ENCODE data around the gene KCNG2. TPM values are rescaled to one million over a fixed set of nuclear protein-coding genes. Genes with fewer than 3 reads are reported as not detected.

KCNG2 gene
- total and polyA plus RNA-seq, 2 of the 8 experiments (the other 6 are each of a cell fraction or from before 2014, with no cell fraction given), result 0.19 to 0.74 TPM

DNA sequence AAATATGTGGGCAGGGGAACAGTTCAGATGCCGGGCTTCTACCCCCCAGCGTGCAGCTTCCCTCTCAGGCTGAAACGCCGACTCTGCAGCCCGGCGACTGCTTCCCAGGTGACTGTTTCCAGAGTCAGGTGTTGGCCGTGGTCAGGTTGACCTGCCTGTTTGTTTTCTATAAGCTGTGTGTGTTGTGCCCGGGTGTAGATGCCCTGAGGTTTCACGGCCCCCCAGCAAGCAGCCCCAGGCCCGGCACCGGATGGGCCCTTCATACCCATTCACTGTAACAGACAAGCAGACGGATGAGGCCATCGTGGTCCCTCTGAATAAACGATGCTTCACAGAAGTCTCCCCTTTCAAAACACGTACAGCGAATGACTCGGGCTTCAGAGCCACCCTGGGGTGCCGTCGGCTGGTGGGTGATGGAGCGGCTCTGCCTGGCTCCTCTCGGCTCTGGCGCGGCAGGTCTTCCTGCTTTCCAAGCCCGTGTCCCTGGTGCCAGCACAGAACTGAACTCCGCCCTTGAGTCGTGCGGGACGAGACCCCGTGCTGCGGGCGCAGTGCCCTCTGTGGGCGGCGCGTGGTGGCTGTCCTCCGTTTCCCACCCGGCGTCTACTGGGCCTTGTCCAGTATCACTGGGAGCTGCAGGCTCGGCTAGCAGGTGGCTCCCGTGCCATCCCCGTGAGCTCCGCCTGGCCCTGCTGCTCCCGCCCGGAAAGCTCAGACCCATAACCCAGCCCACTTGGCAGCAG, 15.0 kb upstream of the KCNG2 start:
- Histone ChIP-seq H3K18ac (ENCODE audit: extremely low read depth, low read length) (no peak overlapping the region), H3K14ac (ENCODE audit: insufficient read length) (no peak overlapping the region), H2AK5ac (ENCODE audit: low read depth, low read length) (no peak overlapping the region), H3K56ac (replicated peaks; ENCODE audit: insufficient read length, low read depth, low read length) (no peak overlapping the region), H3K27ac (ENCODE audit: low read depth, low read length) (no peak overlapping the region), H2BK5ac (ENCODE audit: low read depth, low read length) (no peak overlapping the region), H2BK15ac (ENCODE audit: low read length) (no peak overlapping the region), H4K91ac (replicated peaks; ENCODE audit: insufficient read length, low read length) (no peak overlapping the region), H4K5ac (ENCODE audit: insufficient read length, low read depth, low read length) (no peak overlapping the region), H2BK12ac (ENCODE audit: low read depth, low read length) (no peak overlapping the region), H3K23ac (ENCODE audit: insufficient read length) (no peak overlapping the region), H3K36me3 (ENCODE audit: control insufficient read depth in 2 of 4, insufficient read depth in 4 of 4, low read length in 3 of 4) (no peaks in the 10 kb centered on the region), H2AFZ (ENCODE audit: low read length) (no peak overlapping the region), H3K4me2 (ENCODE audit: insufficient read depth in 1 of 2, low read depth in 2 of 2, low read length in 2 of 2) (no peak overlapping the region), H2BK20ac (ENCODE audit: low read length) (no peak overlapping the region), H3K9me3 (ENCODE audit: insufficient read depth in 2 of 2, low read depth in 1 of 2, low read length in 1 of 2) (no peaks in the 10 kb centered on the region; a peak in 1 of 4 replicates), H4K8ac (ENCODE audit: extremely low read depth, insufficient read depth, low read length) (no peak overlapping the region), H3K4me3 (ENCODE audit: extremely low read depth in 1 of 4, insufficient read depth in 2 of 4, low read depth in 3 of 4, low read length in 4 of 4) (no peak overlapping the region), H3K27me3 (replicated peaks in 1 of 4; ENCODE audit: control insufficient read depth in 3 of 4, extremely low read depth in 1 of 4, insufficient read depth in 3 of 4, low read length in 3 of 4) (peaks cover 9 to 18% (median 16%) of the 10 kb centered on the region in 4 experiments), H3K79me2 (ENCODE audit: control insufficient read depth in 1 of 2, insufficient read depth in 2 of 2, low read length in 2 of 2) (no peaks in the 10 kb centered on the region), H3K79me1 (ENCODE audit: low read depth, low read length) (no peaks in the 10 kb centered on the region), H4K20me1 (replicated peaks in 1 of 2; ENCODE audit: control insufficient read depth in 1 of 2, insufficient read depth in 2 of 2, low read length in 2 of 2) (no peaks in the 10 kb centered on the region), H3K4ac (replicated peaks; ENCODE audit: insufficient read length, low read depth, low read length) (no peak overlapping the region), H3K9ac (replicated peaks in 1 of 4; ENCODE audit: extremely low read depth in 1 of 4, low read depth in 3 of 4, low read length in 3 of 4) (no peak overlapping the region), H2BK120ac (replicated peaks; ENCODE audit: low read depth, low read length) (no peak overlapping the region), H3K23me2 (ENCODE audit: low read depth, low read length) (no peaks in the 10 kb centered on the region), H3K4me1 (replicated peaks in 1 of 4; ENCODE audit: control insufficient read depth in 3 of 4, insufficient read depth in 4 of 4, low read length in 3 of 4) (no peaks in the 10 kb centered on the region)
- ChIA-PET CTCF (ENCODE audit: partially characterized antibody) (interaction anchor here (0.6 to 1.0 kb wide), 6 partner anchors 76 to 439 kb away, joined by 3 to 6 read pairs (median 3); no protein-coding TSS in a partner anchor), POLR2A (ENCODE audit: partially characterized antibody) (no interaction called here)
- TF ChIP-seq, protein P1, sequence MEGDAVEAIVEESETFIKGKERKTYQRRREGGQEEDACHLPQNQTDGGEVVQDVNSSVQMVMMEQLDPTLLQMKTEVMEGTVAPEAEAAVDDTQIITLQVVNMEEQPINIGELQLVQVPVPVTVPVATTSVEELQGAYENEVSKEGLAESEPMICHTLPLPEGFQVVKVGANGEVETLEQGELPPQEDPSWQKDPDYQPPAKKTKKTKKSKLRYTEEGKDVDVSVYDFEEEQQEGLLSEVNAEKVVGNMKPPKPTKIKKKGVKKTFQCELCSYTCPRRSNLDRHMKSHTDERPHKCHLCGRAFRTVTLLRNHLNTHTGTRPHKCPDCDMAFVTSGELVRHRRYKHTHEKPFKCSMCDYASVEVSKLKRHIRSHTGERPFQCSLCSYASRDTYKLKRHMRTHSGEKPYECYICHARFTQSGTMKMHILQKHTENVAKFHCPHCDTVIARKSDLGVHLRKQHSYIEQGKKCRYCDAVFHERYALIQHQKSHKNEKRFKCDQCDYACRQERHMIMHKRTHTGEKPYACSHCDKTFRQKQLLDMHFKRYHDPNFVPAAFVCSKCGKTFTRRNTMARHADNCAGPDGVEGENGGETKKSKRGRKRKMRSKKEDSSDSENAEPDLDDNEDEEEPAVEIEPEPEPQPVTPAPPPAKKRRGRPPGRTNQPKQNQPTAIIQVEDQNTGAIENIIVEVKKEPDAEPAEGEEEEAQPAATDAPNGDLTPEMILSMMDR (IDR thresholded peaks at IDR 0.05; ENCODE audit: control extremely low read depth in 1 of 3, insufficient read depth in 1 of 3, low read depth in 1 of 3, low read length in 3 of 3), result peak in 2 of 3 experiments; percentile 28 to 44; a peak in 2 of 4 replicates
- no peak for TF ChIP-seq CBX8 (IDR thresholded peaks at IDR 0.05; ENCODE audit: borderline replicate concordance, low read depth, low read length)
- TF ChIP-seq SP4 (IDR thresholded peaks at IDR 0.05; ENCODE audit: low read length), result no peak
- TF ChIP-seq TAF7 (optimal IDR thresholded peaks at IDR 0.05; ENCODE audit: borderline replicate concordance, low read depth, low read length), result no peak
- TF ChIP-seq NANOG (IDR thresholded peaks at IDR 0.05; ENCODE audit: insufficient read depth, low read depth, low read length, poor library complexity, severe bottlenecking), result no peak
- peak in 1 of 2 experiments; percentile 44; a peak in 2 of 4 replicates for TF ChIP-seq RAD21 (IDR thresholded peaks at IDR 0.05 in 1 of 2, conservative IDR thresholded peaks at IDR 0.05 in 1 of 2; ENCODE audit: low read depth in 2 of 2, low read length in 2 of 2)
- TF ChIP-seq JUND (IDR thresholded peaks at IDR 0.05; ENCODE audit: low read length), result no peak
- peak; percentile 63; the same call in 1 of the 2 replicates for TF ChIP-seq GABPA (IDR thresholded peaks at IDR 0.05; ENCODE audit: borderline replicate concordance, insufficient read depth, low read length)
- TF ChIP-seq CHD1 (IDR thresholded peaks at IDR 0.05; ENCODE audit: low read depth, low read length), result no peak
- FAIRE-seq (no peak), DNase-seq (ENCODE audit: low read depth in 1 of 2, low spot score in 2 of 2) (no peak)
- 89% methylated on average over 37 of the region's 43 CpGs; no CpG with 5 or more reads in 1 of the 2 experiments for WGBS, 2 experiments (ENCODE audit: extremely low coverage in 1 of 2, insufficient coverage in 1 of 2, insufficient read length in 1 of 2, insufficient replicate concordance in 2 of 2, low coverage in 1 of 2, low lambda C conversion rate in 2 of 2, missing lambda C conversion rate in 1 of 2)

Measured in H1 (cell line).